Non-pigmented ciliary epithelial cell (primary cell): Measurements from ENCODE around the gene CENPQ.

Experiments
- DNase-seq: peaks from one replicate; pipeline ENCODE4 v3.0.0-alpha.2; 2010; ENCODE audit warnings: low read depth

Gene CENPQ

GRCh38 chr6:49504666-49505065 lies 41.5 kb downstream of the CENPQ start:
- no peak for DNase-seq

GRCh38 chr6:49506569-49507111 lies 43.5 kb downstream of the CENPQ start:
- DNase-seq = no peak

- DNase-seq = no peak
Observed at GRCh38 chr6:49509342-49509741, 46.2 kb downstream of the CENPQ start.

GRCh38 chr6:49513153-49513989 lies 50.2 kb downstream of the CENPQ start:
- no peak for DNase-seq

- no peak for DNase-seq
Observed at GRCh38 chr6:49514571-49515484, 51.7 kb downstream of the CENPQ start.

- DNase-seq = no peak
Observed at GRCh38 chr6:49515485-49516146, 52.4 kb downstream of the CENPQ start.

- DNase-seq = no peak
Observed at GRCh38 chr6:49516147-49516505, 53.0 kb downstream of the CENPQ start.

GRCh38 chr6:49517919-49518318 lies 54.7 kb downstream of the CENPQ start:
- no peak for DNase-seq

GRCh38 chr6:49519660-49520059 lies 56.5 kb downstream of the CENPQ start:
- no peak for DNase-seq

GRCh38 chr6:49522710-49523593 lies 59.8 kb downstream of the CENPQ start:
- no peak for DNase-seq

GRCh38 chr6:49523901-49524300 lies 60.7 kb downstream of the CENPQ start:
- DNase-seq = no peak

GRCh38 chr6:49524541-49524940 lies 61.4 kb downstream of the CENPQ start:
- DNase-seq = no peak

GRCh38 chr6:49526598-49526997 lies 63.4 kb downstream of the CENPQ start:
- no peak for DNase-seq

GRCh38 chr6:49527320-49527719 lies 64.2 kb downstream of the CENPQ start:
- no peak for DNase-seq

- no peak for DNase-seq
Observed at GRCh38 chr6:49528571-49528970, 65.4 kb downstream of the CENPQ start.

GRCh38 chr6:49530141-49530776 lies 67.1 kb downstream of the CENPQ start:
- DNase-seq = no peak

- DNase-seq = no peak
Observed at GRCh38 chr6:49531774-49532569, 68.8 kb downstream of the CENPQ start.

GRCh38 chr6:49535795-49536194 lies 72.6 kb downstream of the CENPQ start:
- DNase-seq = no peak

- DNase-seq = no peak
Observed at GRCh38 chr6:49539102-49539501, 75.9 kb downstream of the CENPQ start.

GRCh38 chr6:49540614-49541013 lies 77.4 kb downstream of the CENPQ start:
- DNase-seq = no peak
